K562 (cell line): Measurements from ENCODE around the gene EGR4. TPM values are rescaled to one million over a fixed set of nuclear protein-coding genes. Genes with fewer than 3 reads are reported as not detected.

Source experiments
- ATAC-seq: fragments of 200-7000 bp; cut with Tn5 transposase; 3 replicates; pipeline ENCODE4 v1.9.1; 2020; ENCODE audit warnings: moderate library complexity
- BruUV-seq: library from RNA; stranded (reverse); fragments of 400-500 nt; replicated peaks from 2 replicates; lab custom pipeline; 2021; lab: Mats Ljungman, UMichigan
- CTCF ChIA-PET: fragments of 300-600 bp; formaldehyde crosslinking; extraction: SDS; loops from one replicate; lab custom pipeline; 2021; ENCODE audit warnings: low intra/inter-chr PET ratio; lab: Yijun Ruan, JAX
- POLR2A ChIA-PET: fragments of 300-600, 350-650 bp; sonication (Branson Sonifier 250); formaldehyde crosslinking; extraction: SDS; loops from one replicate; lab custom pipeline; 2021; ENCODE audit warnings: antibody characterized with exemption, inconsistent platforms; lab: Yijun Ruan, JAX
- DNase-seq, 4 experiments: peaks; one replicate each; pipeline versions ENCODE4 v3.0.0 to v3.0.0-alpha.2; 2011 to 2018; ENCODE audit warnings: low spot score in 3 of 4, mixed read lengths in 3 of 4; ENCODE audit errors: extremely low read depth in 1 of 4
- FAIRE-seq: peaks from 2 replicates; lab custom pipeline; 2011; peaks lifted over from hg19 to GRCh38; lab: Jason Lieb, UNC
- H2AFZ ChIP-seq: 2 replicates; pipeline ENCODE4 v1.6.0; 2011; ENCODE audit warnings: low read depth, low read length, control low read depth, inconsistent platforms
- H3K27ac ChIP-seq: fragments of 200-600 bp; 3 replicates; pipeline ENCODE4 v1.8.0; 2011; ENCODE audit warnings: low read depth, mild to moderate bottlenecking, control low read depth, inconsistent platforms, low read length, moderate library complexity, mixed read lengths; ENCODE audit errors: extremely low read depth
- H3K27me3 ChIP-seq, 2 experiments: fragments of 300-600 bp in 1 of 2; 2 replicates in 1 of 2; 3 replicates in 1 of 2; pipeline versions ENCODE4 v1.6.0 to v1.8.0; 2011; ENCODE audit warnings: inconsistent platforms in 2 of 2, low read length in 2 of 2, mild to moderate bottlenecking in 1 of 2, mixed read lengths in 1 of 2, moderate library complexity in 1 of 2; ENCODE audit not compliant: control insufficient read depth in 2 of 2, insufficient read depth in 2 of 2
- H3K36me3 ChIP-seq: fragments of 300-600 bp; 3 replicates; pipeline ENCODE4 v1.8.0; 2011; ENCODE audit warnings: mild to moderate bottlenecking, low read length, inconsistent platforms; ENCODE audit not compliant: control insufficient read depth, insufficient read depth
- H3K4me1 ChIP-seq, 2 experiments: fragments of 200-600 bp in 1 of 2; replicated peaks in 1 of 2; 2 replicates in 1 of 2; 3 replicates in 1 of 2; pipeline versions ENCODE4 v1.5.1 to v1.8.0; 2011; ENCODE audit warnings: inconsistent platforms in 2 of 2, low read length in 2 of 2, mild to moderate bottlenecking in 1 of 2, mixed read lengths in 1 of 2, moderate library complexity in 1 of 2; ENCODE audit not compliant: control insufficient read depth in 2 of 2, insufficient read depth in 2 of 2
- H3K4me2 ChIP-seq: 2 replicates; pipeline ENCODE4 v1.6.1; 2011; ENCODE audit warnings: low read length, control low read depth, inconsistent platforms, mixed read lengths; ENCODE audit not compliant: insufficient read depth
- H3K4me3 ChIP-seq: fragments of 200-600 bp; sonication (generic), shearing (Covaris generic); 2 replicates; pipeline ENCODE4 v1.5.1; 2016; ENCODE audit warnings: control low read depth, inconsistent platforms
- H3K79me2 ChIP-seq: fragments of 200-600 bp; 3 replicates; pipeline ENCODE4 v1.8.0; 2011; ENCODE audit warnings: low read length, inconsistent platforms; ENCODE audit not compliant: control insufficient read depth, insufficient read depth
- H3K9ac ChIP-seq, 2 experiments: 2 replicates each; pipeline versions ENCODE4 v1.6.0 to v1.6.1; 2011; ENCODE audit warnings: low read depth in 2 of 2, low read length in 2 of 2, control low read depth in 1 of 2, inconsistent platforms in 1 of 2, mild to moderate bottlenecking in 1 of 2, mixed read lengths in 1 of 2; ENCODE audit not compliant: insufficient read depth in 1 of 2
- H3K9me1 ChIP-seq: one replicate; pipeline ENCODE4 v1.6.0; 2011; ENCODE audit warnings: inconsistent platforms, mild to moderate bottlenecking, low read length, moderate library complexity; ENCODE audit not compliant: control insufficient read depth, insufficient read depth
- H3K9me3 ChIP-seq: replicated peaks from 2 replicates; pipeline ENCODE4 v1.5.1; 2011; ENCODE audit warnings: low read depth, low read length, inconsistent platforms; ENCODE audit not compliant: control insufficient read depth, insufficient read depth
- H4K20me1 ChIP-seq: replicated peaks from 2 replicates; pipeline ENCODE4 v1.6.1; 2011; ENCODE audit warnings: low read length, inconsistent platforms, mixed read lengths; ENCODE audit not compliant: control insufficient read depth, insufficient read depth
- KAT2B ChIP-seq: IDR thresholded peaks from one replicate; pipeline ENCODE4 v1.6.1; 2012; ENCODE audit warnings: low read depth, mild to moderate bottlenecking, control low read depth, inconsistent platforms, low read length, moderate library complexity
- KLF1 ChIP-seq: fragments of 450-650 bp; IDR thresholded peaks from 2 replicates; pipeline ENCODE4 v1.6.1; 2016; ENCODE audit warnings: missing genetic modification characterization, missing compliant biosample characterization
- KLF13 ChIP-seq: fragments of 450-650 bp; IDR thresholded peaks from 2 replicates; pipeline ENCODE4 v1.6.1; 2016; ENCODE audit warnings: missing genetic modification characterization, low read depth, mild to moderate bottlenecking, missing compliant biosample characterization, moderate library complexity, borderline replicate concordance
- ZNF764 ChIP-seq: fragments of 250-450 bp; sonication (Bioruptor Pico); IDR thresholded peaks from 2 replicates; pipeline ENCODE4 v1.4.0; 2020; ENCODE audit warnings: low read depth, mild to moderate bottlenecking, moderate library complexity
- WGBS: fragments of 100-300 bp; shearing (Covaris generic); methylation state at CpG from one replicate; pipeline ENCODE4 v1.1.6; 2016; ENCODE audit warnings: low coverage, mixed read lengths; ENCODE audit not compliant: insufficient coverage; ENCODE audit errors: missing lambda C conversion rate; 5-methylcytosine and 5-hydroxymethylcytosine counted together
- in situ Hi-C: fragments of 300-500 bp; cut with MboI; formaldehyde crosslinking; loops from 4 replicates; pipeline ENCODE4 v1.15.0; 2018; ENCODE audit warnings: inconsistent platforms, mixed read lengths
- intact Hi-C: fragments of 100-400 bp; cut with micrococcal nuclease; formaldehyde crosslinking; loops from 2 replicates; pipeline ENCODE4 v1.14.2; 2022
- polyA plus RNA-seq, 8 experiments: library from polyadenylated mRNA; depleted of rRNA in 4 of 8; stranded (reverse) in 5 of 8; unstranded in 3 of 8; fragments of >200 nt; fragmentation: Nextera tagmentation in 2 of 8; fragmentation: Illumina TruSeq in 1 of 8; extraction: Ambion mirVana in 2 of 8; extraction: Trizol in 1 of 8; gene quantifications; 2 replicates each; pipeline versions ENCODE4 v1.2.1 to v1.2.3, GENCODE V29; 2011 to 2014; ENCODE audit warnings: inconsistent platforms in 1 of 8, missing spikeins in 1 of 8
- total RNA-seq, 7 experiments: library from RNA; depleted of rRNA in 6 of 7; stranded (reverse); fragments of >200 nt in 6 of 7; fragmentation: Illumina TruSeq in 2 of 7; extraction: Trizol in 2 of 7; gene quantifications; 2 replicates each; pipeline versions ENCODE4 v1.2.1 to v1.2.3, GENCODE V29; 2011 to 2021; ENCODE audit warnings: low replicate concordance in 1 of 7
- TF ChIP-seq, protein P1 (sequence below): fragments of 250-450 bp; sonication (Bioruptor Pico); IDR thresholded peaks from 2 replicates; pipeline ENCODE4 v1.8.0; 2022; ENCODE audit warnings: inconsistent platforms
- TF ChIP-seq, protein P2 (sequence below): fragments of 450-650 bp; IDR thresholded peaks from 2 replicates; pipeline ENCODE4 v1.6.1; 2018; ENCODE audit not compliant: partially characterized antibody
- TF ChIP-seq, protein P3 (sequence below): fragments of 450-650 bp; formaldehyde crosslinking; IDR thresholded peaks from 2 replicates; pipeline ENCODE4 v1.4.0; 2020; ENCODE audit warnings: mild to moderate bottlenecking

EGR4 gene
- total and polyA plus RNA-seq, 9 of the 15 experiments (the other 6 are each of a cell fraction or from before 2014, with no cell fraction given): not detected

DNA sequence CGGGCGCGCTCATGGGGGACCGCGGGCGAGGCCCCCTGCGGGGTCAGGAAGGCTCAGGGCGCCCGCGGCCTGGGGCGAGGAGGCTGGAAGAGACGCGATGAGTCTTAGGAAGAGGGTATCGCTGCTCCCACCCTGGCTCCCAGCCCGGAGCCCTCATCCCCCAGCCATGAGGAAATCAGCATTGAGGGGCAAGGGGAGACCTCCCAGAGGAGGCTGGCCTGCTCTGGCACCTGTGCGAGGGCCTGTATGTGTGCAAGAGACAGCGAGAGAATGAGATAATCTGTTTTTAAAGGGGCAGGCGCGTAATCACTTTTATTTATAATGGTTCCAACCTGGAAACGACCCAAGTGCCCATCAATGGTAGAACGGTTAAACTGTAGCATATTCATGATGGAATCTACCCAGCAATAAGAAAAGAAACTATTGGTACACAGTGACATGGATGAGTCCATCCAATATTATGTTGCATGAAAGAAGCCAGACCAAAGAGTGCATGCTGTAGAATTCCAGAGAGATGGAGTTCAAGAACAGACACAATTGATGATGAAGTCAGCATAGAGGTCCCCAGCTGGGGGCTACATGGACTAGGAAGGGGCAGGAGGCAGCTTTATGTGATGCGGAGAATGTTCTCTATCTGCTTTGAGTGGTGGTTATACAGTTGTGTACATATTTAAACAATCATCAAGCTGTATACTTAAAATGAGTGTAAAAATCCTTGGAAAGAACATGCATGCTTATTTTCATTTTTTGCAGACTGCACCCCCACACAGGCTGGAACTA lies 23.5 kb downstream of the EGR4 start:
- Histone ChIP-seq H3K79me2 (no peaks in the 10 kb centered on the region), H3K4me3 (no peak overlapping the region), H3K4me2 (no peak overlapping the region), H3K27ac (no peak overlapping the region), H3K9me1 (no peaks in the 10 kb centered on the region), H3K9ac (no peak overlapping the region), H3K36me3 (peaks cover 6% of the 10 kb centered on the region; the same call in 1 of the 3 replicates), H3K9me3 (no peaks in the 10 kb centered on the region), H3K27me3 (peaks cover 0 to 12% of the 10 kb centered on the region in 2 experiments; a peak in 1 of 5 replicates), H3K4me1 (peaks cover 0 to 2% of the 10 kb centered on the region in 2 experiments; a peak in 1 of 5 replicates), H2AFZ (no peak overlapping the region), H4K20me1 (peaks cover 5% of the 10 kb centered on the region; the same call in 1 of the 2 replicates)
- intact Hi-C loops: no loop called here
- no peak for FAIRE-seq
- CTCF ChIA-PET: no interaction called here
- no TSS peak for BruUV-seq
- ATAC-seq: no peak
- WGBS: 69% methylated on average over 14 of the region's 22 CpGs
- POLR2A ChIA-PET: no interaction called here
- TF ChIP-seq, protein P1, sequence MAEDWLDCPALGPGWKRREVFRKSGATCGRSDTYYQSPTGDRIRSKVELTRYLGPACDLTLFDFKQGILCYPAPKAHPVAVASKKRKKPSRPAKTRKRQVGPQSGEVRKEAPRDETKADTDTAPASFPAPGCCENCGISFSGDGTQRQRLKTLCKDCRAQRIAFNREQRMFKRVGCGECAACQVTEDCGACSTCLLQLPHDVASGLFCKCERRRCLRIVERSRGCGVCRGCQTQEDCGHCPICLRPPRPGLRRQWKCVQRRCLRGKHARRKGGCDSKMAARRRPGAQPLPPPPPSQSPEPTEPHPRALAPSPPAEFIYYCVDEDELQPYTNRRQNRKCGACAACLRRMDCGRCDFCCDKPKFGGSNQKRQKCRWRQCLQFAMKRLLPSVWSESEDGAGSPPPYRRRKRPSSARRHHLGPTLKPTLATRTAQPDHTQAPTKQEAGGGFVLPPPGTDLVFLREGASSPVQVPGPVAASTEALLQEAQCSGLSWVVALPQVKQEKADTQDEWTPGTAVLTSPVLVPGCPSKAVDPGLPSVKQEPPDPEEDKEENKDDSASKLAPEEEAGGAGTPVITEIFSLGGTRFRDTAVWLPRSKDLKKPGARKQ: no peak
- TF ChIP-seq, protein P2, sequence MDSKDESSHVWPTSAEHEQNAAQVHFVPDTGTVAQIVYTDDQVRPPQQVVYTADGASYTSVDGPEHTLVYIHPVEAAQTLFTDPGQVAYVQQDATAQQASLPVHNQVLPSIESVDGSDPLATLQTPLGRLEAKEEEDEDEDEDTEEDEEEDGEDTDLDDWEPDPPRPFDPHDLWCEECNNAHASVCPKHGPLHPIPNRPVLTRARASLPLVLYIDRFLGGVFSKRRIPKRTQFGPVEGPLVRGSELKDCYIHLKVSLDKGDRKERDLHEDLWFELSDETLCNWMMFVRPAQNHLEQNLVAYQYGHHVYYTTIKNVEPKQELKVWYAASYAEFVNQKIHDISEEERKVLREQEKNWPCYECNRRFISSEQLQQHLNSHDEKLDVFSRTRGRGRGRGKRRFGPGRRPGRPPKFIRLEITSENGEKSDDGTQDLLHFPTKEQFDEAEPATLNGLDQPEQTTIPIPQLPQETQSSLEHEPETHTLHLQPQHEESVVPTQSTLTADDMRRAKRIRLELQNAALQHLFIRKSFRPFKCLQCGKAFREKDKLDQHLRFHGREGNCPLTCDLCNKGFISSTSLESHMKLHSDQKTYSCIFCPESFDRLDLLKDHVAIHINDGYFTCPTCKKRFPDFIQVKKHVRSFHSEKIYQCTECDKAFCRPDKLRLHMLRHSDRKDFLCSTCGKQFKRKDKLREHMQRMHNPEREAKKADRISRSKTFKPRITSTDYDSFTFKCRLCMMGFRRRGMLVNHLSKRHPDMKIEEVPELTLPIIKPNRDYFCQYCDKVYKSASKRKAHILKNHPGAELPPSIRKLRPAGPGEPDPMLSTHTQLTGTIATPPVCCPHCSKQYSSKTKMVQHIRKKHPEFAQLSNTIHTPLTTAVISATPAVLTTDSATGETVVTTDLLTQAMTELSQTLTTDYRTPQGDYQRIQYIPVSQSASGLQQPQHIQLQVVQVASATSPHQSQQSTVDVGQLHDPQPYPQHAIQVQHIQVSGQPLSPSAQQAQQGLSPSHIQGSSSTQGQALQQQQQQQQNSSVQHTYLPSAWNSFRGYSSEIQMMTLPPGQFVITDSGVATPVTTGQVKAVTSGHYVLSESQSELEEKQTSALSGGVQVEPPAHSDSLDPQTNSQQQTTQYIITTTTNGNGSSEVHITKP: no peak
- TF ChIP-seq KAT2B (no peak), KLF1 (no peak), KLF13 (tag) (no peak), ZNF764 (CRISPR knock-in tag) (no peak)
- TF ChIP-seq, protein P3, sequence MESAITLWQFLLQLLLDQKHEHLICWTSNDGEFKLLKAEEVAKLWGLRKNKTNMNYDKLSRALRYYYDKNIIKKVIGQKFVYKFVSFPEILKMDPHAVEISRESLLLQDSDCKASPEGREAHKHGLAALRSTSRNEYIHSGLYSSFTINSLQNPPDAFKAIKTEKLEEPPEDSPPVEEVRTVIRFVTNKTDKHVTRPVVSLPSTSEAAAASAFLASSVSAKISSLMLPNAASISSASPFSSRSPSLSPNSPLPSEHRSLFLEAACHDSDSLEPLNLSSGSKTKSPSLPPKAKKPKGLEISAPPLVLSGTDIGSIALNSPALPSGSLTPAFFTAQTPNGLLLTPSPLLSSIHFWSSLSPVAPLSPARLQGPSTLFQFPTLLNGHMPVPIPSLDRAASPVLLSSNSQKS (CRISPR knock-in tag): no peak
- in situ Hi-C loops: no loop called here
- DNase-seq: no peak
